PC-9 (cell line): ENCODE data around the gene PARD6B. TPM values are rescaled to one million over a fixed set of nuclear protein-coding genes. Genes with fewer than 3 reads are reported as not detected.

Source experiments
- BruUV-seq: library from RNA; stranded (reverse); fragments of 400-500 nt; replicated peaks from 2 replicates; lab custom pipeline; 2021; lab: Mats Ljungman, UMichigan
- CTCF ChIA-PET: fragments of 300-600 bp; sonication (Branson Sonifier 250); formaldehyde crosslinking; loops from one replicate; lab custom pipeline; 2022; ENCODE audit warnings: antibody characterized with exemption; lab: Charles Lee
- POLR2A ChIA-PET: fragments of 300-600 bp; sonication (Branson Sonifier 250); formaldehyde crosslinking; loops from one replicate; lab custom pipeline; 2022; ENCODE audit warnings: antibody characterized with exemption; ENCODE audit not compliant: unreplicated experiment; lab: Charles Lee
- DNase-seq, 2 experiments: peaks; one replicate each; pipeline versions ENCODE4 v3.0.0 to v3.0.0-alpha.2; 2015 to 2022; ENCODE audit warnings: mixed read lengths in 1 of 2
- H2AFZ ChIP-seq: fragments of 200-600 bp; sonication (generic); 2 replicates; pipeline ENCODE4 v1.8.1; 2017; ENCODE audit warnings: antibody characterized with exemption
- H3F3A ChIP-seq: fragments of 200-600 bp; sonication (generic); 2 replicates; pipeline ENCODE4 v1.8.1; 2017; ENCODE audit warnings: antibody characterized with exemption, mild to moderate bottlenecking, low read depth; ENCODE audit not compliant: insufficient read depth
- H3K27ac ChIP-seq: fragments of 200-600 bp; sonication (generic); 2 replicates; pipeline ENCODE4 v1.6.1; 2016; ENCODE audit warnings: mixed run types
- H3K27me3 ChIP-seq: fragments of 200-600 bp; sonication (generic); 2 replicates; pipeline ENCODE4 v1.6.1; 2016; ENCODE audit warnings: low read depth, mixed run types; ENCODE audit not compliant: insufficient read depth
- H3K36me3 ChIP-seq: fragments of 200-600 bp; sonication (generic); 2 replicates; pipeline ENCODE4 v1.6.1; 2016; ENCODE audit warnings: low read depth, mixed run types
- H3K4me1 ChIP-seq: fragments of 200-600 bp; sonication (generic); replicated peaks from 2 replicates; pipeline ENCODE4 v1.6.1; 2016; ENCODE audit warnings: mixed run types; ENCODE audit not compliant: insufficient read depth
- H3K4me2 ChIP-seq: fragments of 200-600 bp; sonication (generic); 2 replicates; pipeline ENCODE4 v1.6.1; 2017; ENCODE audit warnings: mixed run types
- H3K4me3 ChIP-seq: fragments of 200-600 bp; sonication (generic); 2 replicates; pipeline ENCODE4 v1.6.1; 2016; ENCODE audit warnings: mixed run types
- H3K79me2 ChIP-seq: fragments of 200-600 bp; sonication (generic); 2 replicates; pipeline ENCODE4 v1.6.1; 2017; ENCODE audit warnings: low read depth, mixed run types
- H3K9me2 ChIP-seq: fragments of 200-600 bp; sonication (generic); 2 replicates; pipeline ENCODE4 v1.8.1; 2017; ENCODE audit warnings: mild to moderate bottlenecking; ENCODE audit not compliant: insufficient read depth
- H3K9me3 ChIP-seq: fragments of 200-600 bp; sonication (generic); 2 replicates; pipeline ENCODE4 v1.8.1; 2016; ENCODE audit warnings: low read depth; ENCODE audit not compliant: insufficient read depth
- H4K20me1 ChIP-seq: fragments of 200-600 bp; sonication (generic); 2 replicates; pipeline ENCODE4 v1.8.1; 2017; ENCODE audit not compliant: insufficient read depth
- CTCF ChIP-seq: fragments of 200-600 bp; sonication (generic); conservative IDR thresholded peaks from 2 replicates; pipeline ENCODE4 v1.6.1; 2017; ENCODE audit warnings: mixed run types, antibody characterized with exemption, mild to moderate bottlenecking, moderate library complexity
- EZH2 ChIP-seq: fragments of 200-600 bp; sonication (generic); IDR thresholded peaks from 2 replicates; pipeline ENCODE4 v1.8.0; 2017; ENCODE audit warnings: antibody characterized with exemption, low read depth
- intact Hi-C: fragments of 100-400 bp; cut with micrococcal nuclease; formaldehyde crosslinking; loops from one replicate; pipeline ENCODE4 v1.10.0; 2022; ENCODE audit not compliant: unreplicated experiment
- total RNA-seq: library from RNA; stranded (reverse); gene quantifications from 2 replicates; pipeline ENCODE4 v1.2.3, GENCODE V29; 2021

The PARD6B gene
- total RNA-seq, 1 experiment from 2014 or later: 52.2 TPM

GRCh38 chr20:50750145-50750671 lies 18.8 kb downstream of the PARD6B start:
- H3K9me3 ChIP-seq: no peaks in the 10 kb centered on the region
- no peak overlapping the region for H3K4me3 ChIP-seq
- CTCF ChIA-PET: interaction anchor here (0.5 to 1.7 kb wide), 7 partner anchors 84 to 1365 kb away, joined by 4 to 22 read pairs (median 7); no protein-coding TSS in a partner anchor
- peaks cover 21% of the 10 kb centered on the region; the same call in 1 of the 2 replicates for H4K20me1 ChIP-seq
- peaks cover 79% of the 10 kb centered on the region for H3K79me2 ChIP-seq
- peaks cover 36% of the 10 kb centered on the region for H3K4me1 ChIP-seq
- no TSS peak for BruUV-seq
- no peak overlapping the region for H3K4me2 ChIP-seq
- intact Hi-C loops: no loop called here
- no peak for DNase-seq
- TF ChIP-seq EZH2: no peak
- TF ChIP-seq CTCF: no peak
- peaks cover 72% of the 10 kb centered on the region for H3K36me3 ChIP-seq
- no peak overlapping the region for H3K27ac ChIP-seq
- H3K9me2 ChIP-seq: no peaks in the 10 kb centered on the region
- H3K27me3 ChIP-seq: no peaks in the 10 kb centered on the region
- H3F3A ChIP-seq: peaks cover 95% of the 10 kb centered on the region
- POLR2A ChIA-PET: interaction anchor here (0.6 kb wide), 1 partner anchor 12 kb away, joined by 12 read pairs; no protein-coding TSS in a partner anchor
- H2AFZ ChIP-seq: no peak overlapping the region

GRCh38 chr20:50753152-50753551 lies 21.8 kb downstream of the PARD6B start:
- peaks cover 50% of the 10 kb centered on the region for H3K79me2 ChIP-seq
- peaks cover 47% of the 10 kb centered on the region for H3K36me3 ChIP-seq
- H3K4me3 ChIP-seq: no peak overlapping the region
- peaks cover 18% of the 10 kb centered on the region for H3K4me1 ChIP-seq
- no peaks in the 10 kb centered on the region for H3K9me2 ChIP-seq
- H3F3A ChIP-seq: peaks cover 88% of the 10 kb centered on the region
- H2AFZ ChIP-seq: no peak overlapping the region
- H3K27me3 ChIP-seq: no peaks in the 10 kb centered on the region
- no peak overlapping the region for H3K4me2 ChIP-seq
- no TSS peak for BruUV-seq
- no peaks in the 10 kb centered on the region for H3K9me3 ChIP-seq
- TF ChIP-seq EZH2 (no peak), CTCF (no peak)
- intact Hi-C loops: no loop called here
- peaks cover 11% of the 10 kb centered on the region; the same call in 1 of the 2 replicates for H4K20me1 ChIP-seq
- DNase-seq: no peak
- ChIA-PET POLR2A (no interaction called here), CTCF (interaction anchor here (0.5 kb wide), 1 partner anchor 9 kb away, joined by 6 read pairs; no protein-coding TSS in a partner anchor)
- no peak overlapping the region for H3K27ac ChIP-seq

- H3K27me3 ChIP-seq: no peaks in the 10 kb centered on the region
- peaks cover 82% of the 10 kb centered on the region for H3F3A ChIP-seq
- H3K4me2 ChIP-seq: no peak overlapping the region
- CTCF ChIA-PET: interaction anchor here (0.9 kb wide), 1 partner anchor 91 kb away, joined by 3 read pairs; no protein-coding TSS in a partner anchor
- no peak for DNase-seq
- TF ChIP-seq EZH2 (no peak), CTCF (no peak)
- no peak overlapping the region for H2AFZ ChIP-seq
- intact Hi-C loops: no loop called here
- peaks cover 39% of the 10 kb centered on the region for H3K79me2 ChIP-seq
- H3K27ac ChIP-seq: no peak overlapping the region; the same call in 1 of the 2 replicates
- peaks cover 36% of the 10 kb centered on the region for H3K36me3 ChIP-seq
- no peaks in the 10 kb centered on the region for H3K9me2 ChIP-seq
- peaks cover 7% of the 10 kb centered on the region; the same call in 1 of the 2 replicates for H4K20me1 ChIP-seq
- BruUV-seq: no TSS peak
- no peaks in the 10 kb centered on the region for H3K9me3 ChIP-seq
- no peak overlapping the region for H3K4me3 ChIP-seq
- H3K4me1 ChIP-seq: peaks cover 17% of the 10 kb centered on the region; the same call in 1 of the 2 replicates
- POLR2A ChIA-PET: no interaction called here
Observed at GRCh38 chr20:50754420-50754819, 23.0 kb downstream of the PARD6B start.
